ENCODE measurements around the gene YWHAB. TPM values are rescaled to one million over a fixed set of nuclear protein-coding genes. Genes with fewer than 3 reads are reported as not detected.

YWHAB gene
- total and polyA plus RNA-seq, 2 donors (not counting 3 experiments of a cell fraction or from before 2014, with no cell fraction given), result 65.9 to 255 TPM

DNA sequence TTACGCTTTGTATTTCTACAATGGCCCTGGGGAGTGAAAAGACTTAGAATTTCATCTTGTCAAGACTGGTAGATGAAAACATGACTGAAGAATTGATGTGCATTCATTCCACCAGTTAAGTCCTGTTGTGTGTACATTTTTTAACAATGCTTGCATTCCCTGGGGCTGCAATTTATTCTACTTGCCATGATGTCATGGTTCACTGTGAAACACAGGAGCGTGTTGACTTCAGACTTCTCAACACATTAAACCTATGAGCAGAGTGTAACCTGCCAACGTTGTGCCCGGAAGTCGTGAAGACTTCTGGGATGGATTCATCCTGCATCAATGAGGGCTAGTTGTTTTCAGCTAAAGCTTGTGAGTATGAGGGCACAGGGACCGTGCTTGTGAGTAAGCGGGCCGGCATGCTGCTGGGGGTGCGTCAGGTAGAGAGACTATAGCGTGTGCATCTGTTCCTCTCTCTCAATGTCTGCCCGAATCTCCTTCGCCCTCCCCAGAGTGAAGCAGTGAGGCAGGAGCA, 48.8 kb upstream of the YWHAB start:
- H3K4me3 ChIP-seq (replicated peaks in 1 of 3; ENCODE audit: insufficient read depth in 1 of 3, low read depth in 1 of 3, low read length in 3 of 3), result no peak overlapping the region
- POLR2A ChIA-PET, result no interaction called here
- no peak for FAIRE-seq

GRCh38 chr20:44837946-44838345, 47.6 kb upstream of the YWHAB start:
- FAIRE-seq (no peak), DNase-seq (ENCODE audit: low read depth, low spot score) (no peak)
- no peak overlapping the region for H3K9ac ChIP-seq (replicated peaks; ENCODE audit: extremely low read depth, insufficient read depth, low read length)
- POLR2A ChIA-PET, result no interaction called here
- CTCF ChIA-PET, result no interaction called here
- no peak overlapping the region for H2AFZ ChIP-seq (ENCODE audit: low read depth, low read length)
- dilution Hi-C loops (cut with MboI; ENCODE audit: extremely low pct_ligation_motif_present, low sequenced_read_pairs), result loop anchor here (5.0 kb wide), 1 partner anchor 81 kb away; no protein-coding TSS in a partner anchor
- no peaks in the 10 kb centered on the region for H3K4me1 ChIP-seq (ENCODE audit: control insufficient read depth, extremely low read depth, insufficient read depth, low read length)
- intact Hi-C loops (cut with micrococcal nuclease), result no loop called here
- no peak overlapping the region for H3K4me2 ChIP-seq (ENCODE audit: insufficient read depth, low read length)
- no peak overlapping the region for H3K27ac ChIP-seq (ENCODE audit: insufficient read depth, low read depth, low read length)
- H3K79me2 ChIP-seq (ENCODE audit: control insufficient read depth, insufficient read depth, low read length), result no peaks in the 10 kb centered on the region
- H3K4me3 ChIP-seq (replicated peaks in 1 of 3; ENCODE audit: insufficient read depth in 1 of 3, low read depth in 1 of 3, low read length in 3 of 3), result no peak overlapping the region
- BruUV-seq (replicated peaks), result no TSS peak
- no peaks in the 10 kb centered on the region for H4K20me1 ChIP-seq (replicated peaks; ENCODE audit: control insufficient read depth, extremely low read depth, insufficient read depth, low read length)
- no peaks in the 10 kb centered on the region for H3K36me3 ChIP-seq (ENCODE audit: control insufficient read depth in 2 of 2, extremely low read depth in 1 of 2, insufficient read depth in 2 of 2, low read length in 2 of 2)
- no peaks in the 10 kb centered on the region for H3K9me1 ChIP-seq (replicated peaks; ENCODE audit: control insufficient read depth, extremely low read depth, insufficient read depth, low read length)
- no peaks in the 10 kb centered on the region for H3K9me3 ChIP-seq (replicated peaks; ENCODE audit: control insufficient read depth, insufficient read depth, low read length)
- H3K27me3 ChIP-seq (ENCODE audit: control insufficient read depth in 2 of 2, insufficient read depth in 2 of 2, low read length in 2 of 2), result peaks cover 2 to 3% of the 10 kb centered on the region in 2 experiments
- TF ChIP-seq FOS (IDR thresholded peaks at IDR 0.05; ENCODE audit: borderline replicate concordance, insufficient read depth, low read length), result no peak

More for the DNA sequence above, 48.8 kb upstream of the YWHAB start:
- Histone ChIP-seq H2AFZ (ENCODE audit: low read depth, low read length) (no peak overlapping the region), H3K4me1 (ENCODE audit: control insufficient read depth, extremely low read depth, insufficient read depth, low read length) (no peaks in the 10 kb centered on the region), H3K4me2 (ENCODE audit: insufficient read depth, low read length) (no peak overlapping the region), H4K20me1 (replicated peaks; ENCODE audit: control insufficient read depth, extremely low read depth, insufficient read depth, low read length) (no peaks in the 10 kb centered on the region), H3K9me1 (replicated peaks; ENCODE audit: control insufficient read depth, extremely low read depth, insufficient read depth, low read length) (no peaks in the 10 kb centered on the region), H3K79me2 (ENCODE audit: control insufficient read depth, insufficient read depth, low read length) (no peaks in the 10 kb centered on the region), H3K27ac (ENCODE audit: insufficient read depth, low read depth, low read length) (no peak overlapping the region), H3K27me3 (ENCODE audit: control insufficient read depth in 2 of 2, insufficient read depth in 2 of 2, low read length in 2 of 2) (peaks cover 2 to 3% of the 10 kb centered on the region in 2 experiments), H3K36me3 (ENCODE audit: control insufficient read depth in 2 of 2, extremely low read depth in 1 of 2, insufficient read depth in 2 of 2, low read length in 2 of 2) (no peaks in the 10 kb centered on the region), H3K9me3 (replicated peaks; ENCODE audit: control insufficient read depth, insufficient read depth, low read length) (no peaks in the 10 kb centered on the region), H3K9ac (replicated peaks; ENCODE audit: extremely low read depth, insufficient read depth, low read length) (no peak overlapping the region)
- BruUV-seq (replicated peaks), result no TSS peak
- DNase-seq (ENCODE audit: low read depth, low spot score), result no peak
- dilution Hi-C loops (cut with MboI; ENCODE audit: extremely low pct_ligation_motif_present, low sequenced_read_pairs) (loop anchor here (5.0 kb wide), 1 partner anchor 79 kb away; no protein-coding TSS in a partner anchor), intact Hi-C loops (cut with micrococcal nuclease) (no loop called here)
- CTCF ChIA-PET, result no interaction called here
- TF ChIP-seq JUN (IDR thresholded peaks at IDR 0.05; ENCODE audit: borderline replicate concordance, insufficient read depth, insufficient read length, low read depth), result no peak
